Measurements from ENCODE around the gene GAL3ST2.

Gene GAL3ST2

DNA sequence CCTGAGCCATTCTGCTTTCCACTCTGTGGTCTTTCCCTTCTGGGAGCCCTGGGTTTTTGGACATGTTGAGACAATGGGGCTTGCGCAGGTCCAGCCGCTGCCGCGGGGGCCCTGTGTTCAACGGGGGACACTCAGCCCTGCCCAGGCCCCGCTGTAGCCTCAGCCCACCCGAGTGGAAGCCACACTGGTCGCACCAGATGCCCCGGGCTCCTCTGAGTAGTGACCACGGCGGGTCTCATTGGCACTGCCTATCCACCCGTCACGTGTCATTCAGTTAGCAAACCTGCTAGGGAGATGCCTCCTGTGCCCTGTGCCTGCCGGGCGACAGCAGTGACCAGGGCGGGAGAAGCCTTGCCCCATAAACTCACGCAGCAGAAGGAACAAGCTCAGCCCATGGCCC, 23.1 kb upstream of the GAL3ST2 start:
- Histone ChIP-seq H3K9me2 (replicated peaks; ENCODE audit: insufficient read depth, low read length) (no peaks in the 10 kb centered on the region), H3K27ac (ENCODE audit: low read length) (no peak overlapping the region), H3K9ac (ENCODE audit: low read length) (no peak overlapping the region), H3K36me3 (replicated peaks; ENCODE audit: insufficient read depth, low read length) (no peaks in the 10 kb centered on the region), H3K9me3 (replicated peaks; ENCODE audit: insufficient read depth, low read length) (no peaks in the 10 kb centered on the region), H3K4me1 (ENCODE audit: low read length) (no peaks in the 10 kb centered on the region), H3K4me3 (ENCODE audit: low read length) (no peak overlapping the region), H3F3A (ENCODE audit: insufficient read depth, low read length) (no peaks in the 10 kb centered on the region), H3K4me2 (ENCODE audit: low read depth, low read length) (no peak overlapping the region), H4K20me1 (ENCODE audit: insufficient read depth, low read length) (no peaks in the 10 kb centered on the region), H3K79me2 (ENCODE audit: low read length) (no peaks in the 10 kb centered on the region), H3K27me3 (replicated peaks; ENCODE audit: insufficient read depth, low read length) (no peaks in the 10 kb centered on the region), H2AFZ (ENCODE audit: low read length) (no peak overlapping the region)
- no peak for DNase-seq
- TF ChIP-seq EZH2phosphoT487 (IDR thresholded peaks at IDR 0.05; ENCODE audit: low read length) (no peak), EZH2 (optimal IDR thresholded peaks at IDR 0.05; ENCODE audit: low read depth, low read length) (no peak)
- TF ChIP-seq, protein P1, sequence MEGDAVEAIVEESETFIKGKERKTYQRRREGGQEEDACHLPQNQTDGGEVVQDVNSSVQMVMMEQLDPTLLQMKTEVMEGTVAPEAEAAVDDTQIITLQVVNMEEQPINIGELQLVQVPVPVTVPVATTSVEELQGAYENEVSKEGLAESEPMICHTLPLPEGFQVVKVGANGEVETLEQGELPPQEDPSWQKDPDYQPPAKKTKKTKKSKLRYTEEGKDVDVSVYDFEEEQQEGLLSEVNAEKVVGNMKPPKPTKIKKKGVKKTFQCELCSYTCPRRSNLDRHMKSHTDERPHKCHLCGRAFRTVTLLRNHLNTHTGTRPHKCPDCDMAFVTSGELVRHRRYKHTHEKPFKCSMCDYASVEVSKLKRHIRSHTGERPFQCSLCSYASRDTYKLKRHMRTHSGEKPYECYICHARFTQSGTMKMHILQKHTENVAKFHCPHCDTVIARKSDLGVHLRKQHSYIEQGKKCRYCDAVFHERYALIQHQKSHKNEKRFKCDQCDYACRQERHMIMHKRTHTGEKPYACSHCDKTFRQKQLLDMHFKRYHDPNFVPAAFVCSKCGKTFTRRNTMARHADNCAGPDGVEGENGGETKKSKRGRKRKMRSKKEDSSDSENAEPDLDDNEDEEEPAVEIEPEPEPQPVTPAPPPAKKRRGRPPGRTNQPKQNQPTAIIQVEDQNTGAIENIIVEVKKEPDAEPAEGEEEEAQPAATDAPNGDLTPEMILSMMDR (IDR thresholded peaks at IDR 0.05; ENCODE audit: low read length) = no peak

DNA sequence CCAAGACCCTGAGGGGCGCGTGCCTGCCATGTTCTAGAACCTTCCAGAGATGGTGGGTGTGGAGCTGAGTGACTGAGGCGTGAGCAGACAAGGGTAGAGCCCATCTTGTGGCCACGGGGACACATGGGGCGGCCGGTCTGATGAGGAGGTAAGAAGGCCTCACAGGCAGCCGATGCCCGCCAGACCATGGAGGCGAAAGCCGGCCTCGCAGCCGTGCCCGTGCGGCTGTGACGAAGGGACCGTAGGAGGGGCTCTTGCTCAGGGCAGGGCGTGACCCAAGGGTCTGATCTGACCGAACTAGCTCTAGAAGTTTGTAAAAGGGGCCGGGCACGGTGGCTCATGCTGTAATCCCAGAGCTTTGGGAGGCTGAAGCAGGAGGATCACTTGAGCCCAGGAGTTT, 22.6 kb upstream of the GAL3ST2 start:
- DNase-seq = no peak
- Histone ChIP-seq H3K9me3 (replicated peaks; ENCODE audit: insufficient read depth, low read length) (no peaks in the 10 kb centered on the region), H4K20me1 (ENCODE audit: insufficient read depth, low read length) (no peaks in the 10 kb centered on the region), H3K4me3 (ENCODE audit: low read length) (no peak overlapping the region), H3K9ac (ENCODE audit: low read length) (no peak overlapping the region), H3K9me2 (replicated peaks; ENCODE audit: insufficient read depth, low read length) (no peaks in the 10 kb centered on the region), H3F3A (ENCODE audit: insufficient read depth, low read length) (no peaks in the 10 kb centered on the region), H3K36me3 (replicated peaks; ENCODE audit: insufficient read depth, low read length) (no peaks in the 10 kb centered on the region), H3K79me2 (ENCODE audit: low read length) (no peaks in the 10 kb centered on the region), H3K4me1 (ENCODE audit: low read length) (no peaks in the 10 kb centered on the region), H3K27ac (ENCODE audit: low read length) (no peak overlapping the region), H2AFZ (ENCODE audit: low read length) (no peak overlapping the region), H3K27me3 (replicated peaks; ENCODE audit: insufficient read depth, low read length) (no peaks in the 10 kb centered on the region), H3K4me2 (ENCODE audit: low read depth, low read length) (no peak overlapping the region)
- TF ChIP-seq, protein P1 (IDR thresholded peaks at IDR 0.05; ENCODE audit: low read length) = no peak
- TF ChIP-seq EZH2 (optimal IDR thresholded peaks at IDR 0.05; ENCODE audit: low read depth, low read length) (no peak), EZH2phosphoT487 (IDR thresholded peaks at IDR 0.05; ENCODE audit: low read length) (no peak)

DNA sequence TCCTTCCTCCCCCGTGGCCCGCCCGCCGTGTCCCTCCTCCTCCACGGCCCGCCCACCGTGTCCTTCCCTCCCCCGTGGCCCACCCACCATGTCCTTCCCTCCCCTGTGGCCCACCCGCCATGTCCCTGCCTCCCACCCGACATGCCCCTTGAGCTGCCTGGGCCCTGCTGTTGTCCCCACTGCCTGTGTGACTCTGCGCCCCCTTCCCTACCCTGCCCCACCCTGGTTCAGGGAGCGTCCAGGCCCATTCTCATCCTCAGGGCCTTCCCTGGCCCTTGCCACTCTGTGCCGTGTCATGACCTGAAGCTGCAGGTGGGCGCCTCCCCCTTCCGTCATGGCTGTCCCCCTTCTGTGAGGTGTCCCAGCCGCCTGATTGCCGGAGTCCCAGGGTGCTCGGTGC, 21.5 kb upstream of the GAL3ST2 start:
- Histone ChIP-seq H3K36me3 (replicated peaks; ENCODE audit: insufficient read depth, low read length) (no peaks in the 10 kb centered on the region), H3K27ac (ENCODE audit: low read length) (no peak overlapping the region), H3K4me3 (ENCODE audit: low read length) (no peak overlapping the region), H3K9me3 (replicated peaks; ENCODE audit: insufficient read depth, low read length) (no peaks in the 10 kb centered on the region), H4K20me1 (ENCODE audit: insufficient read depth, low read length) (no peaks in the 10 kb centered on the region), H3F3A (ENCODE audit: insufficient read depth, low read length) (no peaks in the 10 kb centered on the region), H3K4me2 (ENCODE audit: low read depth, low read length) (no peak overlapping the region), H3K9me2 (replicated peaks; ENCODE audit: insufficient read depth, low read length) (no peaks in the 10 kb centered on the region), H3K4me1 (ENCODE audit: low read length) (no peaks in the 10 kb centered on the region), H3K79me2 (ENCODE audit: low read length) (no peaks in the 10 kb centered on the region), H2AFZ (ENCODE audit: low read length) (no peak overlapping the region), H3K9ac (ENCODE audit: low read length) (no peak overlapping the region), H3K27me3 (replicated peaks; ENCODE audit: insufficient read depth, low read length) (no peaks in the 10 kb centered on the region)
- no peak for DNase-seq
- TF ChIP-seq, protein P1 (IDR thresholded peaks at IDR 0.05; ENCODE audit: low read length) = no peak
- TF ChIP-seq EZH2 (optimal IDR thresholded peaks at IDR 0.05; ENCODE audit: low read depth, low read length) = no peak
- no peak for TF ChIP-seq EZH2phosphoT487 (IDR thresholded peaks at IDR 0.05; ENCODE audit: low read length)
